Stimulated activated CD8-positive, alpha-beta memory T cell treated with anti-CD3 and anti-CD28 coated beads, Interleukin-4, amount 100 ng/mL, for 1 hour (primary cell): Measurements from ENCODE around the gene UGT3A2.
"Not testable (repeated sequence)": the region's sequence is repeated elsewhere in the genome, so short reads cannot be mapped to it uniquely, and the experiment has no call there.

Experiments
- DNase-seq, 2 donors: peaks; one replicate each; pipeline ENCODE4 v3.0.0-alpha.2; 2020; ENCODE audit warnings: low read depth in 2 of 2, low spot score in 1 of 2

UGT3A2 gene

DNA sequence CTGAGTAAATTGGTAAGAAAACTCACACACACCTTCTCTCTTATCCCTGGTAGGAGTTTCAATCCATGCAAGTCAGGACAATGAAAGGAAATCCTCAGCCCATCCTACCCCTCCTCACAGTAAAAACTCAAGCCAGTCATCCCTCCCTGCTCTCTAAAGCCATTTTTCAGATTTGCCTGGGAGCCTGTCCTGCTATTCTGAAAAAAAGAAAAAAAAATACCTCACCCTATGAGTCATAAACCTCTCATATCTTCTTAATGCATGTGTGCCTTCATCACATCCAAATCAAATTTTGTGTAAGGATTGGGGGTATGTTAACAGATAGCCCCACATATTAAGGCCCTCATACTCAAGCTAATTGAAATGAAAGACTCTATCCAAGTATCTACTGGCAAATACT lies 14.1 kb downstream of the UGT3A2 start:
- no peak for DNase-seq

DNA sequence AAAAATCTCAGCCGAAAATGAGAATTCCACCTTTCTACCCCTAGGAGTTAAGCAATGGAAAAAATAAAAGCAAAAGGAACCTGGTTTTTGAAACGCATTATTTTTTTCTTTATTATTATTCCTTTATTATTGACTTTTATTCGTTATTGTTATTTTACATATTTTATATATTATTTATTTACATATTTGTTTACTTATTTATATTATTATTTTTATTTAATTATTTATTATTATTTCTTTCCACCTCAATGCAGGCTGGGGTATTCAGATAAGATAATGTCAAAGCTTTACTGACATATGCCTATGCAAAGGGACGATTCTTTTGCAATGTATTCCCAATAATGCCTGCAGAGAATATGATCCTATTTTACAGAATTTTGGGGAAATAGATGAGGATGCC lies 16.7 kb downstream of the UGT3A2 start:
- no peak for DNase-seq

DNA sequence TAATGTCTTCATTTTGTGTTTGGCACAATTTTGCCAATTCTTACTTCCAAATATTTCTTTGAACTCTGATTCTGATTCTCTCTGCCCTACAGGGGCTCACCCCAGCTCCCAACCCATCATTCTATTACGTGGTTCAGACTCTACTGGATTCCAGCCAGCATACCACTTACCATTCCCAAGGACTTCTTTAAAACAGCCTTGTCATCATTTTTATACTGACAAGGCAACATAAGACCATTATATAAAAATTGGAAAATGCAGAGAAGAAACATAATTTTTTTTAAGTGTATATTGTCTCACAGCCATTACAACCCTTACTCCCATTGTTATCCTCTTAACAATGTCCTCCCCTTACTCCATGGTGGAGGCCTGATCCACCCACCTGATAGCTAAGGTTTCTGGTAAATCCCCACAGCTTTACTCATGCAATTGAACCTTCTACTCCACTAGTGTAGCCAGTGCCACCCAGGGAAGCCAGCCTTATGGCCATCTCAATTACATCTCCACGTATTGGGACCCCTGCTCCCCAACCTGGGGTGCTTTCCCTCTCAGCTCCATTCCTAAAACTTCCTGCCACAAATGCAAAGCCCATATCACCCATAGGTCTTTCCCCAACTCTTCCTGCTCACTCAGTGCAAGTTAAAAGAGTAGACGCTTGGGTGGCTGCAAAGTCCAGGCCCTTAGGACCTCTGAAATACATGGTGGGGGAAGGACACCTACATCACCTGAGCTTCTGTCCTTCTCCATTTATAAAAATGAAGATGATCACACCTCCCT lies 19.1 kb downstream of the UGT3A2 start:
- no peak for DNase-seq

DNA sequence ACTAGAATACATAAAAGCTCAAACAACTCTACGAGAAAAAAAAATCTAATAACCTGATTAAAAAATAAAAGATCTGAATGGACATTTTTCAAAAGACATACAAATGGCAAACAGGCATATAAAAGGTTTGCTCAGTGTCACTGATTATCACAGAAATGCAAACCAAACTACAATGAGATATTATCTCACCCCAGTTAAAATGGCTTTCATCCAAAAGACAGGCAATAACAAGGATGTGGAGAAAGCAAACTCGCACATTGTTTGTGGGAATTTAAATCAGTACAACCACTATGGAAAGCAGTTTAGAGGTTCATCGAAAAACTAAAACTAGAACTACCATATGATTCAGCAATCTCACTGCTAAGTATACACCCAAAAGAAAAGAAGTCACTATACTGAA lies 20.8 kb downstream of the UGT3A2 start:
- DNase-seq = no peak

DNA sequence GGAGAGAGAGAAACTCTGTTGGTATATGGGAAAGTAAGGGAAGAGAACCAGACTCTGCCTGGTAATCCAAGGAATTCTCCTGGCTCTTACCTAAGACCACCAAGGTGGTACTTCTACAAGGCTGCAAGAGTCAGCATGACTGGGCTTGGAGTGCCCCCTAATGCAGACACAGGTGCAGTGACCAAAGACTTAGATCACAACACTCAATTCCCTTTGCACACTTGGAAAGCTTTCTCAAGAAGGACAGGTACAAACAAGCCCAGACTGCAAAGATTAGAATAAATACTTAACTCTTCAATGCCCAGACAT lies 25.2 kb downstream of the UGT3A2 start:
- no peak for DNase-seq

DNA sequence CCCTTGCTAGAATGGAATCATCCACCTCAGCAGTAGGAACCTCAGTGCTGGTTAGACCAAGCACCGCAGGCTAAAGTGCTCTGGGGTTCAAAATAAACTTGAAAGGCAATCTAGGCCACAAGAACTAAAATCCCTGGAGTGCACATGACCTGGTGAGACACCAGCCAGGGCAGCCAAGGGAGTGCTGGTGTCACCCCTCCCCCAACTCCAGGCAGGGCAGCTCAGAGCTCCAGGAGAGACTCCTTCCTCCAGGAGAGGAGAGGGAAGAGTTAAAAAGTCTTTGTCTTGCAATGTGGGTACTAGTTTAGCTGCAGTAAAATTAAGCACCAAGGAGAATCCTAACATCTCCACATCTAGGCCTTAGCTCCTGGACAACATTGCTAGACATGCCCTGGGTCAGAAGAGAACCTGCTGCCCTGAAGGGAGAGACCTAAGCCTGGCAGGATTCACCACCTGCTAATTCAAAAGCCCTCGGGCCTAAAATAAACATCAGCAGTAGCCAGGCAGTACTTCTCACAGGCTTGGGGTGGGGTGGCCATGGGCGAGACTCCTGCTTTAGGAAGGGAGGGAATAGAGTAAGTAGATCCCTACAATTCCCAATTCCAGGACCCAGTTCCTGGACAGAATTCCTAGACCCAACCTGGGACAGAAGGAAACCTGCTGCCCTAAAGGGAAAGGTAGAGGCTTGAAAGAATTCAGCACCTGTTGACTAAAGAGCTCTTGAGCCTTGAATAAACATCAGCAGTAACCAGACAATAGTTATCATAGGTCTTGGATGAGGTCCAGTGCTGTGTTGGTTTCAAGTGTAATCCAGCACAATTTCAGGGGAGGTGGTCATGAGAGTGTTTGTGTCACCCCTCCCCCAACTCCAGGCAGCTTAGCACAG lies 25.8 kb downstream of the UGT3A2 start:
- DNase-seq = no peak

DNA sequence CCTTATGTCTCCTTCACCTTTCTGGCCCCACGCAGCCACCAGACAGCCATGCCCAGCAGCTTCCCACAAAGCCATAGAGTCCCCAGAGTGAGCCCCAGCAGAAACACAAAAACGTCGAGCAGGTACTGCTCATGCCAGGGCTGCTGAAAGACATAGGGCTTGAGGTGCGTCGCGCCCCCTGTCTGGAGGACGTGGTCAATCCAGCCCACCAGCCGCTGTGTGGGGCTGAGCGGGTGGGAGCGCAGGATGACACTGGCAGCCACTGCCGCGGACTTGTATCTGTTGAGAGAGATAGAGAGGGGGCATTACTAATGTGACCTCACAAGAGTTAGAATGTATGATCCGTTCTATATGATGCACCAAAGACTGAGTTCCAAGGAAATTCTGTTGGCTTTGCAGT lies 31.0 kb downstream of the UGT3A2 start:
- DNase-seq = no peak

DNA sequence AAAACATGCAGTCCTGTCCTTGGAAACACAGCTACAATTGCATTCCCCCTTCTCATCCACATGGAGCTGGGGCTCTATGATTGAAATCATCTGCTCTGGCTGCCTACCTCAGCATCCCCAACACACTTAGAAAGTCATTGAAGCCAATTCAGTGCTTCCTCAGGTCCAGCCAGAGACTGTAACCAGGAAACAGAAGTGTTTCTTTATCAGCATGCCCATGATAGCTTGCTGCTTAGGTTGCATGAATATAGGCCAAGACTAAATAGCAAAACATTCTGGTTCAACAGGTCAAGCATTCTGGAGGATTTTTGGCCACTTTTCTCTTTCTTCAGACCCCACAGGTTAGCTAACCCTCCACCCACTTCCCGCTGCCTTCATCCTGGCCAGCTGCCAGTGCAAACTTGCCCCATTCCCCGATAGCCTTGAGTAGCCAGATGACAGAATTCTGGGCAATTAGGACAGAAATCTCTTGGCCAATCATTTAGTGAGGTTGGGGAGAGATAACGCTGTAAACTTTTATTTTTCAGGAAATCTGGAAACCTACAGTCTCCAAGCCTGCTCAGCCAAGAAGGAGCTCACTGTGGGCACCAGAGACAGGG lies 32.0 kb downstream of the UGT3A2 start:
- DNase-seq = not testable (repeated sequence)

DNA sequence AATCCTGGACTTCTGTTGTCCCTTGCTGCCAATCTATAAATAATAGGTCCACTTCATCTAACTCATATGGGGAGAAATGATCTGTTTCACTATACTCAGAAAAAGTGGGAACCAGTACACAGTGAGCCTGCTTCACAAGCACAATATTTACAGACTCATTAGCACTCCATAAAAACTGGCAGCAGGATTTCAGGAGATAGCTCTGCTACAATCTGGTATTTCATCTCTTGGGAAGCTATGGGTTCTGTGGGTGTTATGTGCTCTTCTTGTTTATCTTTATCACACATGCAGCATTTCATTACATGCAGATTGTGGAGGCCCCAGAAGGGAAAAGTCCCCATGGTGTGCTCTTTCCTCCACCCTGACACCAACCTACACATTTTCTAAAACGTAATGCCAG lies 33.2 kb downstream of the UGT3A2 start:
- DNase-seq = no peak

DNA sequence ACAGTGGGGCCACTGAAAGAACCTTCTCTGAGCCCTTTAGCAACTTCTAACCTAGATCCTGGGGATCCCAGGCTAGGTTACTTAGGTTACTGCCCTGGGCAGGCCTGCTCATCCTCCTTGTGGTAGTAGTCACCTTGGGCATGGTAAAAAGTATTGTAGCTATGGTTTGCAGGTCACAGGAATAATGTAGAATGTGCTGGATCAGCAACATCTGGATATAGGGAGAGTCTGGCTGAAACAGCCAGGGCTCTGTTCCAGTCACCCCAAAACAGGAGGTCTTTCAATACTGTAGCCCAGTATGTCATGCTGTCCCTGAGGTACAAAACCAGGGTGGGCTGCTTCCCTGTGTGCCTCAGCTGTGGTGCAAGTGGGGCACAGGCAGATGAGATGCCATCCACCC lies 33.6 kb downstream of the UGT3A2 start:
- no peak for DNase-seq

DNA sequence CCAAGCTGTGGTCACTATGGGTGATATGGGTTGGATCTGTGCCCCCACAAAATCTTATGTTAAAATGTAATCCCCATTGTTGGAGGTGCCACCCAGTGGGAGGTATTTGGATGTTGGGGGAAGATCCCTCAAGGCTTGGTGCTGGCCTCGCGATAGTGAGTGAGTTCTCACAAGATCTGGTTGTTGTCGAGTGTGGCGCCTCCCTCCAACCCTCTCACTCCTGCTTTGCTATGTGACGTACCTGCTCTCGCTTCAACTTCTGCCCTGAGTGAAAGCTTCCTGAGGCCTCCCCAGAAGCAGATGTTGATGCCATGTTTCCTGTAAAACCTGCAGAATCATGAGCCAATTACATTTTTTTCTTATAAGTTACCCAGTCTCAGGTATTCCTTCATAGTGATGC lies 35.5 kb downstream of the UGT3A2 start:
- DNase-seq = no peak

DNA sequence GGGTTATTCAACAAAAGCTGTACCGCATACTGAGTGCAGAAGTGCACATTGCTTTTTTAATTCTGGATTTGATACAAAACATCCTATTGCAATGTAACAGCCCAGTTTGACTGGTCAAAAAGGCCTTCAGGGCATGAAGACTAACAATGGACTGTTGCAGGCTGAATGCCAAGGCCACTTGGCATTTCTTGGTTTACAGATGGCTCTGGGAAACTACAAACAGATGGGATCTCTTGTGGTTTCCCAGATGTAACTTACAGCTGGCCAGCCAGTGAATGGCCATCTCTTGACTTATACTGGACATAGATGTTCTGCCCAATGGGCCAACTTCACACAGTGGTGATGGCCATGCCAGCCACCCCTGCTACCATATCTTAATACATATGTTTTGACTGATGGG lies 36.8 kb downstream of the UGT3A2 start:
- DNase-seq = no peak

DNA sequence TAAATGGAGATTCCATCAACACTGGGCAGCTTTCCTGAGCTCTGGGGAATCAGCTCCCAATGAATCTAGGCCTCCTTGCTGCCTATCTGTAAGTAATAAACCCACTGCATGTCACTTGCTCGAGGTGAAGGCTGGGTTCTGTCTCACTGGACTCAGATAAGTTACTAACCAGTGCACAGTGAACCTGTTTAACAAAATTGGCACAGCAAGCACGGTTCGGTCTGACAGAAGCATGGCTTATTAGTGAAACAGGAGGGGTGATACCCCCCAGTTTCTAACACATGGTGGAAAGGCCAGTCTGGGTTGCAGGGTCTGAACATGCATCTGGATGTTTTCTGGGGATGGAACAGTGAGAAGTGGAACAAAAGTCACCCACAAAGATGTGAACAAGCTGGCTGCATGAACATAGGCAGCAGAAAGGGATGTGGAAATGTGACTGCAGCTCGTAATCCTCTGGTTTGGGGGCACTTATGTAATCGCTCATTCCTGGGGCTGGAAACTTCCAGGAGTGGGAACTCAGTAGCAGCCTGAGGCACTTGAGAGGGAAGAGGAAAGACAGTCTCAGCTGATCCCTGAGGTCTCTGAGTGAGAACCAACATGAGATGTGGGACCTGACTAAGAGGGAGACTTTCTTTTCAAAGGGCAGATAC lies 37.7 kb downstream of the UGT3A2 start:
- DNase-seq = no peak

DNA sequence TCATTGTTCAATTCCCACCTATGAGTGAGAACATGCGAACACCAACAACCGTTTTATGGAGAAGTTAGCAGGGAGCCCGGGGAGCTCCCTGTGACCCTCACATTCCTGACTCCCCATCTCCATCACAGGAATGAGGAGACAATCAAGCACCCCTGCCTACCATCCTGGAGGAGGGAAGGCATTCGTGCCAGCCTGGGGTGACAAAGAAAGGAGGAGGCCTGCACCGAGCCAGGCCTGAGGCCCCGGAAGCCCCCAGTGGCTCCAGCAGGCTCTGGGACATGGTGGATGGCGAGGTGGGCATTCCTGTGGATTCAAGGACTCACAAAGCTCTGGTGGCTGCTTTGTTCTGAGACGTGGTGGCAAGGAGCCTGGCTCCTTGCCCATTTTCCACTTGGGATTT lies 39.0 kb downstream of the UGT3A2 start:
- DNase-seq = no peak

DNA sequence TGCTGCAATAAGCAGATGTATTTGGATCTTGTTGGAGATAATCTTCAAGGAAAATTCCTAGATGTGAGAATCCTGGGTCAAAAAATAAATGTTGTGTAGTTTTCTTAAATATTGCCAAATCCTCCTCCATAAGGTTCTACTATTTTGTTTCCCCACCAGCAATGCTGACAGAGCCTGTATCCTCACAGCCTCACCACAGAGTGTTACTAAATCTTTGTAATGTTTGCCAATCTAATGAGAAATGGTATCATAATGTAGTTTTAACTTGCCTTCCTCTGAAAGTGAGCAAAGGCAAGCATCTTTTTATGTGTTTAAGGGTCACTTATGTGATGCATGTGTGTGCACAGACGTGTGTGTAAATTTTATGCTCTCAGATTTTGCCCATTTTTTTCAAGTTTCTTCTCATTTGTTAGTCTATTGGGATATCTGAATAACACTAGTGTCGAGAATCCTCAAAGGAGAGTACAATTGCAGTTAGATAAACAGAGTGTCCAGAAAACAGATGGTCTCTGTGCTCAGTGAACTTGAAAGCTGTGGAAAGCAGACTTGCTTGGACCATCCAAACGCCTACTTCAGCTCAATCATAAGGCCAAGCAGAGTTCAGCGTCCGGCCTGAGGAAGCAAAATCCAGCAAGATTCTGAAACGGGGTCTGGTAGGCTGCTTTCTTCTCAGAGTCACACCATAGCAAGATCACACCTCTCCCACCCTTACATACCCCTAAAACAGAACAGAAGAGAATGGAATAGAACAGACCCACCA lies 39.8 kb downstream of the UGT3A2 start:
- no peak for DNase-seq

DNA sequence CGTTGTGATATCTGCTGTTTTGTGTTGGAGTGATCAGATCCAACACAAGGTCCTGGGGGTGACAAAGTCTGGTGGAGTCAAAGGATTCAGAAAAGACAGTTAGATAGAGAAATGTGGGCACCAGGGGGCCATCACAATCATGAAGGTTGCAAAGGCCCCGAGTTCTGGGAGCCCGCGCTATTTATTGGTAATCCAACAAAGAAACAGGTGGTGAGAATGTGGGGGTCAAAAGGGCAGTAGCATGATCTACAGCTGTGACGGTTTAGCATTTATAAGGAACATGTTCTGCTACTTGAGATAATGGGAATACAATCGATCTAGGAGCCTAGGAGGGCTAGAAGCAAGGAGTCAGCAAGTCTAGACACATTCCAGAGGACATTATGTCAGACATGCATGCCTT lies 44.4 kb downstream of the UGT3A2 start:
- not testable (repeated sequence) for DNase-seq

DNA sequence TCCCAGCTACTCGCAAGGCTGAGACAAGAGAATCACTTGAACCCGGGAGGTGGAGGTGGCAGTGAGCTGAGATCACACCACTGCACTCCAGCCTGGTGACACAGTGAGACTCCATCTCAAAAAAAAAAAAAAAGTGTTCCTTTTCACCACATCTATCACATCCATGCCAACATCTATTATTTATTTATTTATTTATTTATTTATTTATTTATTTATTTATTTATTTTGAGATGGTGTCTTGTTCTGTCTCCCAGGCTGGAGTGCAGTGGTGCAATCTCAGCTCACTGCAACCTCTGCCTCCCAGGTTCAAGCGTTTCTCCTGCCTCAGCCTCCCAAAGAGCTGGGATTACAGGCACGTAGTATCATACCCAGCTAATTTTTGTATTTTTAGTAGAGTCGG lies 47.1 kb downstream of the UGT3A2 start:
- not testable (repeated sequence) for DNase-seq

DNA sequence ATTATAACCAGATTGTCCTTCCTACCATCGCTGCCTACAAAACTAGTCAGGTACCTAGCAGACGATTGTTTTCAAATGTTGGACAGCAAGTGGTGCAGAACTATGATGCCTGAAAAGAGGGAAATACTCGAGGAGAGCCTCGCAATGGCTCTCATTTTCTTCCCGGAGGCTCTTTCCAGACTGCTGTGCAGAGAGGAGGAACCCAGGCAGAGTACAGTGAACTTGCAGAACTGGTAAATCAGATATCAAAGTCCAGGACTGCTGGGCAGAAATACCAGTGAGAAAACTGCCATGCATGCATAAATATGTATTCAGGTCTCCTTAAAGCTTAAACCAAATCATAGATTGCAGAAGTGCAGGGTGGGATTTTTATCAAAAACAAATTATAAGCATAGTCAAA lies 49.1 kb downstream of the UGT3A2 start:
- DNase-seq = no peak

DNA sequence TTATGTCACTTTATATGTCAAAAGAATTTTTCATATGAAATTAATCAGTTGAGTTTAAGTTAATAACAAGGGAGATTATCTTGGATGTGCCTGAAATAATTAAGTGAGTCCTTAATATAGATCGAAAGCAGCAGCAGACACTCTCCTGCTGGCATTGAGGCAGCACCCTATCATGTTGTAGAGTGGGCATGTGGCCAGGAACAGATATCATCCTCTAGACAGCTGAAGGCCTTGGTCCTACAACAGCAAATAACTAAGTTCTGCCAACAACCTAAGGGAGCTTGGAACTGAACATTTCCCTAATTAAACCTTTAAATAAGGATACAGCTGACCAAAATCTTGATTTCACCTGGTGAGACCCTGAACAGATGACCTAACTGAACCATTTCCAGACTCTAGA lies 49.7 kb downstream of the UGT3A2 start:
- DNase-seq = no peak

DNA sequence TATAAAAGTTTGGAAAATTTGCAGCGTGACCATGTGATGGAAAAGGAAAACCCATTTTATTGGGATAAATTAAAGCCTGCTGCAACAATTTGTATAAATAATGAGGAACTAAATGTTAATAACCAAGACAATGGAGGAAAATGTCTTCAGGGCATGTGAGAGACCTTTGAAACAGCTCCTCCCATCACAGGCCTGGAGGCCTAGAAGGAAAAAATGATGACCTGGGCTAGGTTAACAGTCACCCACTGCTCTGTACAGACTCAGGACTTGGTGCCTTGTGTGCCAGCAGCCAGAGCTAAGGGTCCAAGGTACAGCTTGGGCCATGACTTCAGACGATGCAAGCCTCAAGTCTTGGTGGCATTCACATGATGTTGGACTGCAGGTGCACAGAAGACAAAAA lies 53.5 kb downstream of the UGT3A2 start:
- no peak for DNase-seq

DNA sequence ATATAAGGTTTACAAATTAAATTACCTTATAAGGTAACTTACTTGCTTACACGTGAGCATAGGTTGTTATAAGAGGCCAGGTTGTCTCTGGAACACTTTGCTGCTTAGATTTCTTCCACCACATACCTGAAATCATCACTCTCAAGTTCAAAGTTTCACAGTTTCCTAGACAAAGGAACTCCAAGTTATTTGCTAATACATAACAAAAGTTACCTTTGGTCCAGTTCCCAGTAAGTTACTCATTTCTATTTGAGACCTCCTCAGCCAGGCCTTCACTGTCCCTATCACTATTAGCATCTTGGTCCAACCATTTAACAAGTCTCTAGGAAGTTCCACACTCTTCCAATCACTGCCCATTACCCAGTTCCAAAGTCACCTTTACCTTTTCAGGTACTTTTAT lies 57.0 kb downstream of the UGT3A2 start:
- DNase-seq = no peak
